HepG2 (cell line): Measurements from ENCODE around the gene LRP5.

Source experiments
- SOX6 ChIP-seq, 2 experiments: fragments of 450-650 bp in 1 of 2; sonication (generic) in 1 of 2; formaldehyde crosslinking in 1 of 2; IDR thresholded peaks; 2 replicates each; pipeline versions ENCODE4 v1.4.0 to v1.6.1; 2017 to 2020; ENCODE audit warnings: antibody characterized with exemption in 1 of 2, mild to moderate bottlenecking in 1 of 2, missing genetic modification reagents in 1 of 2
- TARDBP ChIP-seq: sonication (generic); formaldehyde crosslinking; IDR thresholded peaks from 2 replicates; pipeline ENCODE4 v1.8.0; 2022; ENCODE audit warnings: mild to moderate bottlenecking, missing genetic modification reagents
- ZNF138 ChIP-seq: sonication (generic); formaldehyde crosslinking; IDR thresholded peaks from 2 replicates; pipeline ENCODE4 v1.5.0; 2020; ENCODE audit warnings: mild to moderate bottlenecking, low read depth, missing genetic modification reagents
- TF ChIP-seq, protein P1 (sequence below): sonication (generic); formaldehyde crosslinking; IDR thresholded peaks from 2 replicates; pipeline ENCODE4 v1.5.0; 2020; ENCODE audit warnings: missing genetic modification reagents

DNA sequence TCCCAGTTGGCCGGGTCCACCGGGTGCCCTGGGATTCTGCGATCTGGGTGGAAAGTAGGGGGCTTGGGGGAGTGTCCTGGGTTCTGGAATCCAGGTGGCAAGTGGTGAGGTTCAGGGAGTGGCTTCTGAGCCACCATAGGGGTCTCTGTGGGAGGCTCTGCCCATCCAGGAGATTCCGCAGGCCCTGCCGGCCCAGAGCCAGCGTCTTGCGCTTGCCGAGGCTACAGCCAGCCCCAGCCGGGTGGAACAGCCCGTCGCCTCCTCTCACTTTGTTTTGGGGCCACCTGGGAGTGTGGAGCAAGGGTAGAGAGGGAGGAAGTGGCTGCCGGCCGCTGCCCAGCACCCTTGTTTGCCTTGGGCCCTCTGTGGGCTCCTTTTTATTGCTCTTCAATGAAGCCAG lies 87.5 kb downstream of the LRP5 start:
- TF ChIP-seq ZNF138 (CRISPR knock-in tag) (no peak), SOX6 (IDR thresholded peaks at IDR 0.05) (no peak), SOX6 (CRISPR knock-in tag; IDR thresholded peaks at IDR 0.05) (no peak), TARDBP (no peak)
- TF ChIP-seq, protein P1, sequence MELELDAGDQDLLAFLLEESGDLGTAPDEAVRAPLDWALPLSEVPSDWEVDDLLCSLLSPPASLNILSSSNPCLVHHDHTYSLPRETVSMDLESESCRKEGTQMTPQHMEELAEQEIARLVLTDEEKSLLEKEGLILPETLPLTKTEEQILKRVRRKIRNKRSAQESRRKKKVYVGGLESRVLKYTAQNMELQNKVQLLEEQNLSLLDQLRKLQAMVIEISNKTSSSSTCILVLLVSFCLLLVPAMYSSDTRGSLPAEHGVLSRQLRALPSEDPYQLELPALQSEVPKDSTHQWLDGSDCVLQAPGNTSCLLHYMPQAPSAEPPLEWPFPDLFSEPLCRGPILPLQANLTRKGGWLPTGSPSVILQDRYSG (CRISPR knock-in tag) = no peak
